Left renal cortex interstitium (tissue), 4 donors: ENCODE data around the gene CTSS. TPM values are rescaled to one million over a fixed set of nuclear protein-coding genes. Genes with fewer than 3 reads are reported as not detected.
A peak's percentile ranks its signal among the peaks of the same experiment; 100 is the strongest.
"Not testable (repeated sequence)": the region's sequence is repeated elsewhere in the genome, so short reads cannot be mapped to it uniquely, and the experiment has no call there.

ENCODE experiments used
- DNase-seq, 4 donors: peaks; one replicate each; pipeline ENCODE4 v3.0.0-alpha.2; 2013; ENCODE audit warnings: low read depth in 4 of 4, low spot score in 2 of 4, missing footprints in 1 of 4
- polyA plus RNA-seq, 4 donors: library from polyadenylated mRNA; unstranded; fragments of 120-200 nt; gene quantifications; one replicate each; pipeline ENCODE4 v1.2.1, GENCODE V29; 2013; ENCODE audit not compliant: insufficient read length in 4 of 4

Gene CTSS
- 10 to 100 TPM in 2 of 4 donors, 1 to 10 TPM in 2; 9.1 to 14.7 (median 10.2) TPM for polyA plus RNA-seq

DNA sequence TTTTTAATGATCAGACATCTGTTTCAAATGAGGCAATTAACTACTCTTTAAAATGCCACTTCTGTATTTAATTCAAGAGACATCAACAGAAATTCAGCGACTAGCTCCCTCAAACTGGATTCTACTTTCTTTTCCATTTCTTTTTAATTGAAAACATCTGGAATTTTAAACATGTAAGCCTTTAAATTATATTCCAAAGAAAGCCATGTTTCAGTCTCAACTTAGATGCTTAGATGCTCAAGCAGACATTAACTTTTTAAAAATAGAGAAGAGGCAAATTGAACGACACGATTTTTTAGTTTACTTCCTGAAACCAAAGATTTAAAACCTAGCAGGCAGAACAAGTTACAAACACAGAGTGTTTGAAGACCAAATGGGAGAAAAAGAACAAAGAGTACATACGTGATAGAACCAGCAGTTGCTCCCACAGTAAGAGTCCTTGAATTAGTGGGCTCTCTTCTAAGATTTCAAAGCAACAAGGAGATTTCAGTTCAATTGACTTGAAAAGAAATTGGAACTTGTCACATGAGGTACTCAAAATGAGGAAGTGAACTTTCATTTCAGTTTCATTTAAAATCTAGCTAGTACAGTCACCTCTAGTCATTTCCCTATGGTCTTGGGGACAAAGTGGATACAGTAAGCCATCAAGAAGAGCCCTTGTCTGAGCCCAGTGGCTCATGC, at the start of gene CTSS:
CTSS (minus strand) TSS at position 483 of the 681 bp plus-strand sequence. CDS start 1,015 bp downstream, outside the sequence.
- DNase-seq = peak in 1 of 4 donors; percentile 11

DNA sequence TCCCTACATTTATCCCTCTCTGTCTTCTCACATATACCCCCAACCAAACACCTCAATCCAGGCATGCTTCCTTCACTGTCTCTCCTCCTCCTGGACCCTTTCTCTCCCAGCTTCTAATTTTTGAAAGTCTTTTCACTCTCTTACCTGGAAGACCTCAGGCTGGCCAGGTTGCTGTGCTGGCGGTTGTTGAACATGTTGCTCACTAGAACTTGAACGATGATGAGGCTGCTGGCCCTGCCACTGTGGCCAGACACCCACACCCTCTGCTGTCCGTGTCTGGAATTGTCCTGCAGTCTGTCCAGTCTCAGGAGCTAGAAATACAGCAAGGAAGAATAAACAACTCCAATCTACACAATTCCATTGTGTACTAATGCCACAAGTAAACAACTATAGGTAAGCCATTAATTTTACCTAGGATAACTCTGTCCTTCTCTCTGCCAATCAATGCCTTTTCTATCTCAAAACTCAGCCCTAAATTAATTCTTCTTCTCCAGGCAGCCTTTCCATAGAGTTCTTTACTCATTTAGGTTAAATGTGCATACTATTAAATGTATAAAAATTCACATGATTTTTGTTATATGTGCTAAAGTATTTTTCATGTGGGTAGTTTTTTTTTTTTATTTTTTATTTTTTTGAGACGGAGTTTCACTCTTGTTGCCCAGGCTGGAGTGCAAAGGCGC, 47.6 kb upstream of the CTSS start:
- DNase-seq = no peak

DNA sequence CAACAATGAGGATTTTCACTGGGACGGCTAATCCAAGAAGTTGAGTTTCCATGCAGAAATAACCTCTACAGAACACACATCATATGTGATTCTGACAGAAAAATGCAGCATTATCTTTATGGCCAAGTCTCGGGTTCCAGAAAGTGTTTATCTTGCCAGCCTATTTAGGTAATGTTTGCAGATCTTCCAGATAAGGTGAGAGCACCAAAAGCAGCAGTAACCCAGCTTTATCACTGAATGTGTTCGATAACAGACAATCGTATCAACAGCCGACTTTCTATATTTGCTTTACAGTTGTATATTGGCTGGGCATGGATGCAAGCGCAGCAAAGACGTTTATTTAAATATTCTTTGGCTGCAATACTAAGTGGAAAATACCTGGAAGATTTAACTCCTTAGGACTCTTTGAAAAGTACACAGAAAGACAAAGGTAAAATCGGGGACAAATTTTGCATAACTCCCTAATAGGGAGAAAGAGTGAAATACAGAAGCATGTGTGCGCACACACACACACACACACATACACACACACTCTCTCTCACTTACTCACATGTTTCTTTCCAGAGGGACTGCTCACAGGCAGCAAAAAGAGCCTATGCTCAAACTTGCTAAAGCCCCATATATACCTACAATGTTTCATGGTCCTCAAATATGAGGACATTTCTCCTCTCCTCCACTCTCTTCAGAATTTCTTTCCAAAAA, 45.5 kb upstream of the CTSS start:
- DNase-seq = no peak

DNA sequence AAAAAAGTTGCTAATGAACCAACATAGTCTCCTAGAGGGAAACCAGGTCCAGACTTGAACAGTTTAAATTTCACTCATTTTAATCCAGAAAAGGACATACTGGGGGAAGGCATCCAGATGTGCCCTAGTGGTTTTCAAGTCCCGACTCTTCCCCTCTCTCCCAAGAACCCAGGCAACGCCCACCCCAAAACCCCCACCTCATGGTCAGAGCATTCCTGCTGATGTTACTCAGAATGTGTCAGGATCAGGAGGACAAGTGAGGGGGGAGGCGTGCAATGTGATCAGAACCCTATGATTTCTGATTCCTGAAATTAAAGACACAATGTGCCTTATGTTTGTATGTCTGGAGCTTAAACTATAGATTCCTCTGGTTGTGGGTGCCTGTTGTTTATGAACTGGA, 44.1 kb upstream of the CTSS start:
- no peak for DNase-seq

DNA sequence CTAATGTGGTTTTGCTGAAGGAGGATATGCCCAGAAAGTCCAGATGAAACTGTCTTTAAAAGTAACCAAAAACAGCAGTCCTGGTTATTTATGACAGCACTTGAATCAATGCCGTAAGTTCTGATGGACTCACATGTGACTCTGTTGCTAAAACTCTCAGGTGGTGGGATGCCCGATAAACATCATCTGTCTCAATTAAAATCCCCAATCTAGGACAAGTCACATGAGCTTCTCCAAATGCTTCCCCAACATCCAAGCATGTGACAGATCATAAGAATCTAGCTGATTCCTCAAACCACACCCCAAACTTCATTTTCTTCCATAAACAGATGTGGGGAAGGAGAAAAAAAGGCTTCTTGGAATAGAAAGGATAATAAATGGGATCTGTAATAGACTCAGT, 43.3 kb upstream of the CTSS start:
- DNase-seq = no peak

DNA sequence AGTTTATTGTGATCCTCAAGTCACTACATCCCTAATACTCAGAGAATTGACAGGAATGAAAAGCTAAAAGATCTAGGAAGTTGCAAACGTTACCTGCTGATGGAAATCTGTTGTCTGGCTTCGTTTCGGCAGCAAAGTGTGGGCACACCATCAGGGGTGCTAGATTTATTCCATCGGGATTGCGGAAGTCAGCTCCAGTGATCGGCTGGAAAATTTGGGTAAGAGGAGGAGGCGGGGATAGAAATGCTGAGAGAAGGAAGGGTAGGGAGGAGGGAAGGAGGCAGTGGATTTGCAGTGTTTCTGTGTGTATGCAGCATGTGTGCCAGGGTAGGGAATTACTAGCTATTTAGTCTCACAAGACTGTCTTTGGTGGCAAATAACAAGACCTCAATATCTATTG, 42.5 kb upstream of the CTSS start, which contains the start of gene CTSK:
CTSK (minus strand) TSS at position 140 of the 400 bp plus-strand sequence. CDS start 1,455 bp downstream, outside the sequence.
- no peak for DNase-seq

DNA sequence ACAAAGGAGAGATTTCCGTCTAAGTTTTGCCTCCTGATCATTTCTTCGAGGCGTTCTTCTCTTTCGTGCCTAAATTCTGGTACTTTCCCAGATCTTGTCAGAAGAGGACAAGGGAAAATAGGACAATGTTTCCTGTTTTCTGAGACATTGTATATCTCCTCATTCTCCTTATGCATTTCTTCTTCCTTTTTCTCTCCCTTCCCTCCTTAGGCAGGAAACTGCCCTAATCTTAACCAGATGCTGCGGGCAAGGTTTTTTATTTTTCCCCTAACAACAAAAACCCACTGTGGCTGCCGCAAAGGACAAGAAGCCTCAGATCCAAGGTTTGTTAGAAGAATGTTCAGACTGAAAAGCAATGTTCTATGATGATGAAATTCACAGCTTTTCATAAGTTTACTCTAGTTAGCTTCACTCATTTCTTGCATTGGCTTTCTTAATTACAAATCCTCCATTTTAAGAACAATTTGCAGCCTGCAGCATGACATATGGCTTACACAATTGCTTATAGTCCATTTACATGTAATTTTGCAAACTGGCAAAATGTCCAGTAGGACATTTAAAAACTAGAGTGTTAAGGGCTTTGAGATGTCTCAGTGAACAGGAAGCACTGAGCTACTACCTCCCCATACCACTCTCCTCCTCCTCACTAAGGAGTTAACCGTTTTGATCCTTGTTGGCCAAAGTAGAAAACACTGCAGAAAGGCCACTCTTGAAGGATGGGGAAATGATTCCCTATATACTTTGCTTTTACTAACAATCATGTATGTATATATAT, 41.9 kb upstream of the CTSS start:
- DNase-seq = peak in 1 of 4 donors; percentile 15

DNA sequence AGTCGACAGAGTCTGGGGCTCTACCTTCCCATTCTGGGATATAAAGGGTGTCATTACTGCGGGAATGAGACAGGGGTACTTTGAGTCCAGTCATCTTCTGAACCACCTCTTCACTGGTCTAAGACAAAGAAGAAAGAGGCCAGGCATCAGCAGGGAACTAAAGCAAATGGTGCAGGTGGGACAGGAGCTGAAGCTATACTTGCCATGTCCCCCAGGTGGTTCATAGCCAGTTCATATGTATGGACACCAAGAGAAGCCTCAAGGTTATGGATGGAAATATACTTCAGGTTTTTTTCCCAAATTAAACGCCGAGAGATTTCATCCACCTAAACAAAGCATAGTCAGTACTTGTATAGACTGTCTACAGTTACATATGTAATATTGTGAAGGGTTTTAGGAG, 40.3 kb upstream of the CTSS start:
- no peak for DNase-seq

DNA sequence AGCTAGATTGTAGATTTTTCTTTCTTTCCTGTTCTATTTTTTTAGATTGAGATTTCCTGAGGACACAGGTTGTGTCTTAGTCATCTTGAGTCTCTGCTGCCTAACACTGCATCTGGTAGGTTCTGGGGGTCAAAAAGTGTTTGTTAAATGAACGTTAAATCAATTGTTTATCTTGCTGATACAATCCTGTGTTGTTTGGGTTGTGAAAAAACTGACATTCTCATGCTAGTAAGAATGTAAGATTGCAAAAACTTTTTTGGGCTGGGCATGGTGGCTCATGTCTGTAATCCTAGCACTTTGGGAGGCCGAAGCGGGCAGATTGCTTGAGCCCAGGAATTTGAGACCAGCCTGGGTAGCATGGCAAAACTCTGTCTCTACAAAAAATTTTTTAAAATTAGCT, 39.1 kb upstream of the CTSS start:
- DNase-seq = no peak

DNA sequence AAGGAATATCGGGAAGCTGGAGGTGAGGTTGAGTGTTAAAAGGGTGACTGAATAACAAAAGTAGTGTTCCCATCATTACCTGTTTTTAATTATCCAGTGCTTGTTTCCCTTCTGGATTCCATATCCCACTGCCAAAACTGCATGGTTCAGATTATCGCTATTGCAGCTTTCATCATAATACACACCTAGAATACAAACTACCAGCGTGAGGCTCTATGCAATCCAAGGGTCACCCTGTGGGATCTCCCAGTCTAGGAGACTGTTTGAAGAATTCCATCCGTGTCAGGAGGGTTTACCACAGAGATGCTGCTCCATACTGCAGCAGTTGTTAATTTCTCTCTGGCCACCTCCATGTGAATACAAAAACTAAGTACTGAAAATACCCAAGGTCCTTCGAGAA, 33.5 kb upstream of the CTSS start:
- no peak for DNase-seq

DNA sequence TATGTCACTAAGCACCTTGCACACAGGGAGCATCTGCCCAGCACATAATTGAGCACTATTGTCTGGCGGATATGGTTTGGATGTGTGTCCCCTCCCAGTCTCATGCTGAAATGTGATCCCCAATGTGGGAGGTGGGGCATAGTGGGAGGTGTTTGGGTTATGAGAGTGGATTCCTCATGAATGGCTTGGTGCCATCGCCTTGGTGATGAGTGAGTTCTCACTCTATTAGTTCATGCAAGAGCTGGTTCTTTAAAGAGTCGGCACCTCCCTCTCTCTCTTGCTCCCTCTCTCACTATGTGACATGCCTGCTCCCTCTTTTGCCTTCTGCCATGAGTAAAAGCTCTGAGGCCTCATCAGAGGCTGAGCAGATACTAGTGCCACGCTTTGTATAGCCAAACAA, 32.9 kb upstream of the CTSS start:
- peak in 2 of 4 donors; percentile 21 to 29 for DNase-seq

DNA sequence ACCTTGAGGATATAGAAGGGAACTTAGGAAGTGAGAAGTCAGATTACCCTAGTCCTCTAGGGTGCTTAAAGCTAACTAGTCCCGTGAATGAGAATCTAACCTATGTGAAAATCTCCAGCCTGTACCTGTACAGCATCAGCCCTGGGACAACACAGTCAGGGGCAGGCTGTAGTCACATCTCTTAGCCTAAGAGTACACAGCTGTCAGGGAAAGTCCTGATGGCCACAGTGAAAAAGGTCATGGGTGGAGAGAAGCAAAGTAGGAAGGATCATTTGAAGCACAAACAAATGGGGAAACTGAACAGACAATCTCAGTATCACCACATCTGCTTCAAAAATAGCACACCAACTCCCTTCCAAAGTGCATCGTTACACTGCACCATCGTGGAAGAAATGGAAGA, 30.8 kb upstream of the CTSS start:
- DNase-seq = no peak

DNA sequence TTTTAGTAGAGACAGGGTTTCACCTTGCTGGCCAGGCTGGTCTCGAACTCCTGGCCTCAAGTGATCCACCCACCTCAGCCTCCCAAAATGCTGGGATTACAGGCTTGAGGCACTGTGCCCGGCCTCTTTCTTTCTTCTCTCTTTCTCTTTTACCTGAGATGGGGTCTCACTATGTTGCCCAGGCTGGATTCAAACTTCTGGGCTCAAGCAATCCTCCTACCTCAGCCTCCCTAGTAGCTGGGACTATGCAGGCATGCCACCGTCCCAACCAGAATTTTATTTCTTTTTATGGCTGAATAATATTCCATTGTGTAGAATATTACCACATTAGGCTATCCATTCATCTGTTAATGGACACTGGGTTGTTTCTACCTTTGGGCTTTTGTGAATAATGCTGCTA, 28.2 kb upstream of the CTSS start:
- not testable (repeated sequence) for DNase-seq

DNA sequence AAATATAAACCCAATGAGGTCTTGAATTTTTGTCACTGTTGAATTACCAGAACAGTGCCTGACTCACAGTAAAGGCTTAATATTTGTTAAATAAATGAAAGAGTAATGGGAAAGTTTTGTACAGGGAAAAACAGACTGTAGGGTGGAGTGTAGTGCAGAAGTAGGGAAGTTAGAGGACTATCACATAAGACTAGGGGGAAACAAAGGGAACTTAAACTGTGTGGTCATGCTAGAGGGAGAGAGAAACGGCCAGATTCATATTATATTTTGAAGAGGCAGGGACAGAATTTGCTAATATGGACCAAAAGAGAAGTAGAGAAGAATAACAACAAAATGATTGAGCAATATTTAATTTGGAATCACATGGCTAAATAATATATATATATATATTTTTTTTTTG, 27.6 kb upstream of the CTSS start:
- no peak for DNase-seq

DNA sequence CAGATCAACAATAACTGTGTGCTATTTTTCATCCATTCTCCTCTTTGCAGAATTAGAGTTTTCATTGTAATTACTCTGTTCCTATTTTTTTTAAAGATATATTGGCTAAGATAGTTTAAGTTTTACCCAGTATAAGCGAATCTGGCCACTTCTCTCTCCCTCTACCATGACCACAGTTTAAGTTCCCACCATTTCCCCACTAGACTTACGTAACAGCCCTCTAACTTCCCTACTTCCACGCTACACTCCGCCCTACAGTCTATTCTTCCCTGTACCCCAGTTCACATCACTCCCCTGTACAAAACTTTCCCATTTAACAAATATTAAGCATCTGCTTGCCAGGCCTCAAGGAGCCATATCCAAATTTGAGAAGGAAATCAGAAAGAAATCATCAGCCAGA, 26.0 kb upstream of the CTSS start:
- no peak for DNase-seq

DNA sequence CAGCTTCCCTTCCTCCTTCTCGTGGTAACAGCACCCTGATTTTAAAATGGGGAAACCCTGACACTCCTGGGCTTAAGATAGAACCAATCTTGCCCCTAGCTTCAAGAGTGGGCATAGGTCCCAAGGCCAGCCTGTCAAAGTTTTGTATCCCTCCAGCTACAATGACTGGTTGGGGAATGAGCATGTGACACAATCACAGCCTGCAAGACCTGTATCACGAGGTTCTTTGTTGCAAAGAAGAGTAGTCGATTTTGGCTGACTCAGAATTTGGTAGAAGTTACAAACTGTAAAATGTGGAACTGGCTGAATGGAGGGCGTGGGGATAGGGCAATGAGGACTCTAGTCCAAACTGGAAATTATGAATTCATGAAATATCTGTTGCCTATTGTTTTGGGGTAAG, 23.8 kb upstream of the CTSS start:
- no peak for DNase-seq

DNA sequence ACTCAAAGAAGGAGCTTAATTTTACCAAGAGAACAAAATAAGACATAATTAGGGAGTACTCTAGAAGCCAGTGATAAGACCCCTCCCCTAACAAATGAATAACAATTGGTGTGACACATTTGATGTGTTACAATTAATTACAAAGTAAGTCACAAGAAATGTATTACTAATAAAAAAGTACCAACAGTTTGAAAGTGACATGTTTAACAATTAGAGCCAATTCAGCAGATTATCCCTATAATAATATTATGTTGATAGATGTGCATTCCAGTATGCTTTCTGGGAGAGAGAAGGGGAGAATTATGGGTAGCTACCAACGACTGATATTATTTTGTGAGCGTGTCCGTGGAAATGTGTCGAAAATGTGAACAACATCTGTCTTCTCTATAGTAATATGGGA, 23.4 kb upstream of the CTSS start:
- DNase-seq = no peak

DNA sequence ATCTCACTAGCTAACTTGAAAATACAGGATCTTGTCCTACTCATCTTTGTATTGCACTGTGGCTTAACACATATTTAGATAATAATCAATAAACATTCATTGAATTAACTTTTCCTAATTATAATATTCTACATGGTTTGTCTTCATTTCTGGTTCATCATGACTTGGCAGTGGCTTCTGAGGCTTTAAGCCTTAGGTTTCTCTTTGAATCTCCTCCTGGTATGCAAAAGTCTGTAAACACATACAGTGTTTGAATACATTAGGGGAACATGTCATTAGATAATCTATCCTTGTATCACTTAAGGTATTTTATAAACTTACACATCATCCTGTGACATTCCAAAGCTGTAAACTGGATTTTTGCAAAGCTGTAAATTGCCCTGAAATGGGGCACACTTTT, 21.9 kb upstream of the CTSS start:
- DNase-seq = no peak

DNA sequence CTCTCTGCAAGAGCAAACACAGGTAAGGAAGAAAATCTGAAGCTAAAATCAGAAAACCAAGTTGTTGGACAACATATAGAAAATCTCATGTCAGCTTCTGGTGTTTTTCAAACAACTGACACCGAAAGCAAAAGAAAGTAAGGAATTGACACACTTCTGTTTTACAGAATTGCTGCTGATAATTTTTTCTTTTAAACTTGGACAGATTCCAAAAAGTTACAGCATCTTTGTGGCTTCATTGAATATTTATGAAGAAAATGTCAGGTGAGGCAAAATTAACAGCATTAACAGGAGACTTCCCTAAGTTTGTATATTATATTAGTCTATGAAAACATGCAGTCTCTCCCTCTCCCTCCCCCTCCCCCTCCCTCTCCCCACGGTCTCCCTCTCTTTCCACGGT, 14.9 kb upstream of the CTSS start:
- DNase-seq = no peak

DNA sequence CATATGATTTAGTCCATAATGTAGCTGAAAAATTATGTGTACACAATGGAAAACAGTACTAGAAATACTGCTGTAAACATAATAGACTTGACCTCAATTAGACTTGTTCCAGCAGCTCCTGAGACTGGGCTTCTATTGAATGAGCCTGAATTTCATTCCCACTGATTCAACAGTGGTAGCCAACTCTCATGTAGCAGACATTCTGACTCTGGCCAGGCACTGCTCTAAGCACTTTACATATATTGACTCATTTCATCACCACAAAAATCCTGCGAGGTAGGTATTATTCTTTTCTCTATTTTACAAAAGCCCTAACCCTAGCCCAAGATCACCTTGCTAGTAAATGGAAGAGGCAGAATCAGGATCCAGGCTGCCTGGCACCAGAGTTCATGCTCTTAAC, 12.8 kb upstream of the CTSS start:
- no peak for DNase-seq

DNA sequence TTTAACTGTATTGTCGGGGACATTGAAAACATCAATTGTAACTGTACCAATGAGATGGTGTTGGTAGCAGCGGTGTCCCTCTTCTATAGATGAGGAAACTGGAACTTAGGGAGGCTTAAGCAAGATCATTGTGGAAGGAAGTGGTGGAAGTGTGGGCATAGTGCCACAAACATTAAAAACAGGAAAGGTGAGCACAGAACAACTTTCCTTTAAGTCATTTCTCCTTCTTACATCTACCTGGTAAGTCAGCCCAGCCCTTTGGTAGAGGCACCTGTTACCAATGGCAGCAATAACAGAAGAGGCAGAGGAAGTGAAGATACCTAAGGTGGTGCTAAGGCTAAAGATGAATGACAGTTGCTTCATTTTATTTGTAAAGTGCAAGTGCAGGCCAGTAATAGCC, 12.0 kb upstream of the CTSS start:
- no peak for DNase-seq
